ENCODE results near the gene TCP11X1.
"Not testable (repeated sequence)": the region's sequence is repeated elsewhere in the genome, so short reads cannot be mapped to it uniquely, and the experiment has no call there.

GRCh38 chrX:102235678-102236077 lies 20.6 kb downstream of the TCP11X1 start:
- TF ChIP-seq MAX (IDR thresholded peaks at IDR 0.05); CTCF (IDR thresholded peaks at IDR 0.05; ENCODE audit: low read depth, low read length, missing input control); ZBTB33 (IDR thresholded peaks at IDR 0.05); JUND (IDR thresholded peaks at IDR 0.05); TAF1 (conservative IDR thresholded peaks at IDR 0.05); NR2F2 (IDR thresholded peaks at IDR 0.05); HNF4A (conservative IDR thresholded peaks at IDR 0.05): not testable (repeated sequence)

Measured in liver (tissue), 3 donors.